Chondrocyte (in vitro differentiated cells): ENCODE results near the gene CCN5. TPM values are rescaled to one million over a fixed set of nuclear protein-coding genes. Genes with fewer than 3 reads are reported as not detected.

ENCODE experiments used
- DNase-seq: peaks from one replicate; pipeline ENCODE4 v3.0.0; 2021; ENCODE audit warnings: mixed read lengths, low spot score
- H3K27ac Mint-ChIP-seq: one replicate; pipeline ENCODE4 v1.8.0; 2021; ENCODE audit warnings: mild to moderate bottlenecking, moderate library complexity, mixed read lengths; ENCODE audit not compliant: unreplicated experiment
- H3K27me3 Mint-ChIP-seq: 2 replicates; pipeline ENCODE4 v1.8.0; 2021; ENCODE audit warnings: low read depth, mixed read lengths
- H3K36me3 Mint-ChIP-seq: 2 replicates; pipeline ENCODE4 v1.8.0; 2021; ENCODE audit warnings: low read depth, mixed read lengths
- H3K4me1 Mint-ChIP-seq: 2 replicates; pipeline ENCODE4 v1.8.0; 2021; ENCODE audit warnings: low read depth, mild to moderate bottlenecking, mixed read lengths
- H3K4me3 Mint-ChIP-seq: one replicate; pipeline ENCODE4 v1.8.0; 2021; ENCODE audit warnings: mild to moderate bottlenecking, moderate library complexity, mixed read lengths; ENCODE audit not compliant: unreplicated experiment
- H3K9me3 Mint-ChIP-seq: 2 replicates; pipeline ENCODE4 v1.8.0; 2021; ENCODE audit warnings: low read depth, mixed read lengths
- total RNA-seq: library from RNA; stranded (reverse); gene quantifications from 3 replicates; pipeline ENCODE4 v1.2.1, GENCODE V29; 2021
- TF ChIP-seq, protein P1 (sequence below): fragments of 200-600 bp; sonication (generic); IDR thresholded peaks from 2 replicates; pipeline ENCODE4 v1.5.0; 2021; ENCODE audit warnings: antibody characterized with exemption, mild to moderate bottlenecking, moderate library complexity

Gene CCN5
- total RNA-seq, 1 donor from 2014 or later: 1.7 TPM

DNA sequence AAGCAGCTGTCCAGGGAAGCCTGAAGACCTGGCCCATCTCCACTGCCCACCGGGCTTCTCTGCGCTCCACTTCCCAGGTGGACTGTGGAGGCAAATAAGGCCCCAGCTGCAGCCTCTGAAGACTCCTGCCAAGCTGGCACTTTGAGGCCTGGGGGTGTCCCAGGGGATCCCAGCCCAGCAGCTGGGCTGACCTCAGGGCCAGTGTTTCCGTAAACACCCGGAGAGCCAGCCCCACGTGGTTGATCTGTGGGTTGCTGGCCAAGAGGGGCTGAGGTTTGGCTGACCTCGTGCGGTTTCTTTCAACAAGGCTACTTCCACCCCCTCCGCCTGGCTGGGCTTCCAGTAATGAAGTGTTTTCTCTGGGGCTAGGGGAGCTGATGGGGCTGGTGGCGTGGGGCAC, 12.4 kb upstream of the CCN5 start:
- no peak overlapping the region for H3K4me3 Mint-ChIP-seq
- TF ChIP-seq, protein P1, sequence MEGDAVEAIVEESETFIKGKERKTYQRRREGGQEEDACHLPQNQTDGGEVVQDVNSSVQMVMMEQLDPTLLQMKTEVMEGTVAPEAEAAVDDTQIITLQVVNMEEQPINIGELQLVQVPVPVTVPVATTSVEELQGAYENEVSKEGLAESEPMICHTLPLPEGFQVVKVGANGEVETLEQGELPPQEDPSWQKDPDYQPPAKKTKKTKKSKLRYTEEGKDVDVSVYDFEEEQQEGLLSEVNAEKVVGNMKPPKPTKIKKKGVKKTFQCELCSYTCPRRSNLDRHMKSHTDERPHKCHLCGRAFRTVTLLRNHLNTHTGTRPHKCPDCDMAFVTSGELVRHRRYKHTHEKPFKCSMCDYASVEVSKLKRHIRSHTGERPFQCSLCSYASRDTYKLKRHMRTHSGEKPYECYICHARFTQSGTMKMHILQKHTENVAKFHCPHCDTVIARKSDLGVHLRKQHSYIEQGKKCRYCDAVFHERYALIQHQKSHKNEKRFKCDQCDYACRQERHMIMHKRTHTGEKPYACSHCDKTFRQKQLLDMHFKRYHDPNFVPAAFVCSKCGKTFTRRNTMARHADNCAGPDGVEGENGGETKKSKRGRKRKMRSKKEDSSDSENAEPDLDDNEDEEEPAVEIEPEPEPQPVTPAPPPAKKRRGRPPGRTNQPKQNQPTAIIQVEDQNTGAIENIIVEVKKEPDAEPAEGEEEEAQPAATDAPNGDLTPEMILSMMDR: no peak
- H3K27me3 Mint-ChIP-seq: no peaks in the 10 kb centered on the region
- peak overlapping the region; percentile 71 for H3K27ac Mint-ChIP-seq
- DNase-seq: no peak
- H3K9me3 Mint-ChIP-seq: no peaks in the 10 kb centered on the region
- H3K4me1 Mint-ChIP-seq: peaks cover 83% of the 10 kb centered on the region
- no peaks in the 10 kb centered on the region for H3K36me3 Mint-ChIP-seq

DNA sequence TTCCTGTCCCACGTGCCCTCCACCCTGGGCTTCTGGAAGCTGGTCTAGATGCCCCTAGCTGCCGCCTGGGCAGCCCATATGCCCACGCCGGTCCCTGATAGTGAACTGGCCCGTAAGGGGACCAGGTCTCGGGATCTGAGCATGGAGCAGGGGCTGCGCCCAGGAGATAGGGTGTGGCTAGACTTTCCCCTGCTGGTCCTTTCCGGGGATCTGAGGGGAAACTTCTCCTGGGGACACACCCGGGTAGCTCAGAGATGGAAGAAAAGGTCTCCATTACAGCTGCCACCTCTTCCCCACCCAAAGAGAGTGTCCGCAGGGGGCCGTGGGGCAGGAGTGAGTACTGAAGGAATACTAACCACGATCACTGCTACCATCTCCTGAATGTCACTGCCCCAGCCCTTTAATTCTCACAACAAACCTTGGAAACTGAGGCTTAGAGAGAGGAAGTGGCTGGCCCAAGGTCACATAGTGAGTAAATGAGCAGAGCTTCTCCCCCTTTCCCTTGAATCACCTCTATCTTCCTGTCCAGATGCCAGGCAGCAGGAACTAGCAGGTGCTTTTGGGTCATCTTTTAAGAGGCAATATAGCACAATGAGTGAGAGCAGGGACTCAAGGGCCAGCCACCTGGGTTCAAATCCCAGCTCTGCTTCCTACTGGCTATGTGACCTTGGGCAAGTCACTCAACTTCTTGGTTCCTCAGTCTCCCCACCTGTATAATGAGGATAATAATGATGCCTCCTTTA, 11.8 kb upstream of the CCN5 start:
- peak overlapping the region; percentile 71 for H3K27ac Mint-ChIP-seq
- H3K9me3 Mint-ChIP-seq: no peaks in the 10 kb centered on the region
- no peaks in the 10 kb centered on the region for H3K27me3 Mint-ChIP-seq
- no peak overlapping the region for H3K4me3 Mint-ChIP-seq
- TF ChIP-seq, protein P1: no peak
- peaks cover 78% of the 10 kb centered on the region for H3K4me1 Mint-ChIP-seq
- no peaks in the 10 kb centered on the region for H3K36me3 Mint-ChIP-seq
- DNase-seq: no peak

DNA sequence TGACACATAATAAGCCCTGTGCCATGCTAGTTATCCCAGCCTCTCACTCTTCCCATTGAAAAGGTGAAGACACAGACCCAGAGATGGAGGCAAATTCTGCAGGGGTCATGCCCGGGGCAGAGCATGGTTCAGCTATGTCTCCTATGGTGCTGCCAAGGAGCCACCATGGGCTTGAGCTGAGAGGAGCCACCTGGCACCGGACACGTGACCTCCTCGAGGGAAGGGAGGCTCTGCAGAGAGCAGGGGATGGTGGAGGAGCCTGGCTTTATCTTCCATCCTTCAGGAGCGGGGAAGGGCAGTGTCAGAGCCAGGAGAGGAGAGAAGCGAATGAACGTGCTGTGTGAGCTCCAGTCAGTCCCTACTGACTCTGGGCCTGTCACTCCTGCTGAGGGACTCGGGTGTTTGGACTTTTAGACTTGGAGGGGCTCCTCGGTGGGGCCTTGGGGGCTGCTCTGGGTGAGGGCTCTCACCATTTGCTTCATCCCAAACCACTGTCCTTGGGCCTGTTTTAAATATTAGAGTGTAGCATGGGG, 11.1 kb upstream of the CCN5 start:
- DNase-seq: no peak
- Mint-ChIP-seq H3K4me1 (peaks cover 71% of the 10 kb centered on the region), H3K36me3 (no peaks in the 10 kb centered on the region), H3K4me3 (no peak overlapping the region), H3K27me3 (no peaks in the 10 kb centered on the region), H3K9me3 (no peaks in the 10 kb centered on the region), H3K27ac (no peak overlapping the region)
- TF ChIP-seq, protein P1: no peak

DNA sequence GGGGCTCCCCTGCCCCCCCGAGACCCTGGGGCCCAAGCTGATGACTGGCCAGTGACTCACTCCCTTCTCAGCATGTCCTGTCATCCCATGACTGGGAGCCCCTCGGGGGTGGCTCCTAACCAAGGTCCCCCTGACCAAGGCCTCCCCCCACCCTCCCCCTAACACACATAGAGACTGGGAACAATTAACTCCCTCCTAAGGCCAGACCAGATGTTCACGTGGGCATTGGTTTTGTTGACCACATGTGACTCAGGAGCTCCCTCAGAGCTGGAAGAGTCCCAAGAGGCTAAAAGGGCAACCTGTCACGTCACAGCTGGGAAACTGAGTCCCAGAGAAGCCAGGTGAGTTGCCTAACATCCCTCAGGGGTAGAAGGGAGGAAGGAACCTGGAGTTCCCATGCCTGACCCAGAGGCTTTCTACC, 10.6 kb upstream of the CCN5 start:
- TF ChIP-seq, protein P1: no peak
- Mint-ChIP-seq H3K36me3 (no peaks in the 10 kb centered on the region), H3K4me3 (no peak overlapping the region), H3K27ac (no peak overlapping the region), H3K4me1 (peaks cover 70% of the 10 kb centered on the region), H3K9me3 (no peaks in the 10 kb centered on the region), H3K27me3 (no peaks in the 10 kb centered on the region)
- DNase-seq: no peak

DNA sequence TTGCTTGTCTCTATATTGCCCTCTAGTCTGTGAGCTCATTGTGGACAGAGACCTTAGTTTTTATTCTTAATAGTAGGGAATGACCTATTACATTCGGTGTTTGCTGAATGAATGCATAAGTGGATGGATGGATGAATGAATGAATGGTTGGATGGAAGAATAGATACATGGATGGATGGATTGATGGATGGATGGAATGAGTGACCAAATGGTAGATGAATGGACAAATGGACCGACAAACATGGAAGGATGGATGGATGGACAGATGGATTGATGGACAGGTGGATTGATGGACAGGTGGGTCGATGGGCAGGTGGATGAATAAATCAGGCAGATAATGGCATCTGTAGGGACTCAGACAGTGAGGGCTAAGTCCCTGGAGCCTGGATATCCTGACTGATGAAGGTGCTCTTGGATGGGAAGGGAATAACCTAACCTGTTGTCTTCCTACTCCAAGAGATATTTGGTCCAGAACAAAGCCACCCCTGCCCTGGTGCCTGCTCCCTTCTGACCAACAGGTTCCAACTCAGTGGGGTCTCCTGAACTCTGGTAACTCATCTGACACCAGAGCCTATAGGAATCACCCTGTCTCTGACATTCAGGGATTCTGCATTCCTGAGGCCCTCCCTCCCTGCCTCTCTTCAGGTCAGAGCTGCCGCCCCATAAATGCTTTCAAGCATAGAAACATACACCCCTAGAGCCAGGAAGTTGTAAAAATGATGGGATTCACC, 9.6 kb upstream of the CCN5 start:
- TF ChIP-seq, protein P1: no peak
- Mint-ChIP-seq H3K36me3 (no peaks in the 10 kb centered on the region), H3K4me3 (no peak overlapping the region), H3K4me1 (peaks cover 64% of the 10 kb centered on the region), H3K9me3 (no peaks in the 10 kb centered on the region), H3K27ac (peak overlapping the region; percentile 11), H3K27me3 (no peaks in the 10 kb centered on the region)
- no peak for DNase-seq
